Ishikawa (cell line): Measurements from ENCODE around the gene STATH.

Source experiments
- CEBPB ChIP-seq: IDR thresholded peaks from 2 replicates; pipeline ENCODE4 v1.6.1; 2012
- CREB1 ChIP-seq: IDR thresholded peaks from 2 replicates; pipeline ENCODE4 v1.6.1; 2012; ENCODE audit warnings: low read depth
- EGR1 ChIP-seq: IDR thresholded peaks from 2 replicates; pipeline ENCODE4 v1.6.1; 2012
- EP300 ChIP-seq: IDR thresholded peaks from 2 replicates; pipeline ENCODE4 v1.6.1; 2012; ENCODE audit warnings: borderline replicate concordance
- FOXM1 ChIP-seq: IDR thresholded peaks from 2 replicates; pipeline ENCODE4 v1.6.1; 2012; ENCODE audit warnings: low read depth, borderline replicate concordance
- MAX ChIP-seq: IDR thresholded peaks from 2 replicates; pipeline ENCODE4 v1.6.1; 2012
- NFIC ChIP-seq: IDR thresholded peaks from 2 replicates; pipeline ENCODE4 v1.6.1; 2012
- RAD21 ChIP-seq: IDR thresholded peaks from 2 replicates; pipeline ENCODE4 v1.6.1; 2012; ENCODE audit warnings: low read depth
- REST ChIP-seq: IDR thresholded peaks from 2 replicates; pipeline ENCODE4 v1.6.1; 2012; ENCODE audit warnings: low read depth, mild to moderate bottlenecking
- TAF1 ChIP-seq: IDR thresholded peaks from 2 replicates; pipeline ENCODE4 v1.6.1; 2012; ENCODE audit warnings: low read depth, mild to moderate bottlenecking
- TCF12 ChIP-seq: IDR thresholded peaks from 2 replicates; pipeline ENCODE4 v1.6.1; 2012; ENCODE audit warnings: low read depth
- TEAD4 ChIP-seq: IDR thresholded peaks from 2 replicates; pipeline ENCODE4 v1.6.1; 2012
- USF1 ChIP-seq: IDR thresholded peaks from 2 replicates; pipeline ENCODE4 v1.6.1; 2012
- YY1 ChIP-seq: IDR thresholded peaks from 2 replicates; pipeline ENCODE4 v1.6.1; 2012; ENCODE audit warnings: low read depth
- ZBTB7A ChIP-seq: IDR thresholded peaks from 2 replicates; pipeline ENCODE4 v1.6.1; 2012; ENCODE audit warnings: low read depth

STATH gene

GRCh38 chr4:69995526-69996016 is at the start of gene STATH:
Gene STATH, plus strand, starts transcription at chr4:69995966. Its CDS starts 2,472 bp downstream, at chr4:69998438.
- TF ChIP-seq CEBPB, result no peak

- TF ChIP-seq TCF12 (no peak), TEAD4 (no peak), EP300 (no peak), CEBPB (no peak), USF1 (no peak), EGR1 (no peak), CREB1 (no peak), RAD21 (no peak), NFIC (no peak), YY1 (no peak), TAF1 (no peak), REST (no peak), FOXM1 (no peak), MAX (no peak), ZBTB7A (no peak)
These were observed 44.2 kb upstream of the STATH start for GRCh38 chr4:69951602-69952001.

GRCh38 chr4:69957209-69957608 is 38.6 kb upstream of the STATH start:
- TF ChIP-seq TCF12, result no peak

GRCh38 chr4:69965628-69966027 is 30.1 kb upstream of the STATH start, which contains the start of gene CSN2:
Gene CSN2, minus strand, starts transcription at chr4:69965728. Its CDS starts 4,733 bp downstream, at chr4:69960995.
- TF ChIP-seq TEAD4 (no peak), RAD21 (no peak), EGR1 (no peak), YY1 (no peak), CREB1 (no peak), CEBPB (no peak), ZBTB7A (no peak), EP300 (no peak), MAX (no peak), NFIC (no peak), FOXM1 (no peak), USF1 (no peak), REST (no peak)

GRCh38 chr4:69970071-69970470 is 25.7 kb upstream of the STATH start:
- no peak for TF ChIP-seq TCF12
- TF ChIP-seq CREB1, result no peak
- no peak for TF ChIP-seq TAF1
- no peak for TF ChIP-seq CEBPB
- TF ChIP-seq YY1, result no peak
- no peak for TF ChIP-seq EGR1
- no peak for TF ChIP-seq RAD21
- TF ChIP-seq USF1, result no peak
- TF ChIP-seq REST, result no peak
- TF ChIP-seq MAX, result no peak
- no peak for TF ChIP-seq EP300
